Upper lobe of right lung (tissue), 1 donor: ENCODE results near the gene INSC. TPM values are rescaled to one million over a fixed set of nuclear protein-coding genes. Genes with fewer than 3 reads are reported as not detected.
A peak's percentile ranks its signal among the peaks of the same experiment; 100 is the strongest.

Source experiments
- ATAC-seq: fragments of 200-7000 bp; cut with Tn5 transposase; one replicate; pipeline ENCODE4 v1.9.1; 2020; ENCODE audit warnings: mild to moderate bottlenecking, moderate library complexity
- DNase-seq: peaks from one replicate; pipeline ENCODE4 v3.0.0-alpha.2; 2020
- H3K27ac ChIP-seq: fragments of 200-600 bp; one replicate; pipeline ENCODE4 v1.8.0; 2022
- H3K27me3 ChIP-seq: fragments of 200-600 bp; one replicate; pipeline ENCODE4 v1.8.0; 2022; ENCODE audit warnings: mild to moderate bottlenecking
- H3K36me3 ChIP-seq: fragments of 200-600 bp; one replicate; pipeline ENCODE4 v1.8.0; 2022
- H3K4me1 ChIP-seq: fragments of 200-600 bp; one replicate; pipeline ENCODE4 v1.8.0; 2022
- H3K4me3 ChIP-seq: fragments of 200-600 bp; one replicate; pipeline ENCODE4 v1.8.0; 2022; ENCODE audit warnings: mild to moderate bottlenecking
- H3K9me3 ChIP-seq: fragments of 200-600 bp; one replicate; pipeline ENCODE4 v1.8.0; 2022
- CTCF ChIP-seq: fragments of 200-600 bp; IDR thresholded peaks from one replicate; pipeline ENCODE4 v1.8.0; 2022; ENCODE audit warnings: antibody characterized with exemption
- intact Hi-C: fragments of 100-400 bp; cut with DNase I; formaldehyde crosslinking; loops from one replicate; pipeline ENCODE4 v1.11.0; 2022
- total RNA-seq: library from RNA; stranded (reverse); fragmentation: NEBNext Ultra II Directional; extraction: Animal tissue kit (Norgen Biotek cat#: 25700); gene quantifications from one replicate; pipeline ENCODE4 v1.2.1, GENCODE V29; 2021
- donor health status: DM: no; HTN: yes; CAD: no; lungs with severe emphysema.

Gene INSC
- total RNA-seq, 1 donor from 2014 or later: 0.96 TPM

- H3K36me3 ChIP-seq: no peaks in the 10 kb centered on the region
- H3K4me3 ChIP-seq: peak overlapping the region; percentile 22
- peaks cover 50% of the 10 kb centered on the region for H3K27me3 ChIP-seq
- H3K27ac ChIP-seq: no peak overlapping the region
- H3K4me1 ChIP-seq: peaks cover 13% of the 10 kb centered on the region
- H3K9me3 ChIP-seq: no peaks in the 10 kb centered on the region
- ATAC-seq: peak; percentile 91
- TF ChIP-seq CTCF: peak; percentile 74
- intact Hi-C loops: no loop called here
- DNase-seq: peak; percentile 91
Observed at GRCh38 chr11:15074206-15075161, 40.2 kb upstream of the INSC start.

DNA sequence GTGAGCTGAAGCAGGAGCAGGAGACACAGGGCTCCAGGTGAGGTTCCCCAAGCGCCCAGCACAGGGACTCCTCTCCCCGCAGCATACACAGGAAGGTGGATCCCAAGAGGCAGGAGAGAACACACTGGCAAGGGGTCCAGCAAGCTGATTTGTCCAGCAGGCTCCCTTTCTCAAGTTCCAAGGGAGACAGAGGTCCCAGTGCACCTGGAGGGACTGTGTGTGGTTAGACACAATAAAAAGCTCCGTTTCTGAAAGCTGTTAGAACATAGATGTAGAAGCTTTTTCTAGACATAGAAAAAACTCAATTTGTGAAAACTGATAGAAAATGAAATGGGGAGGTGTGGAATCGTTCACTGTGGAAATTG is 39.6 kb upstream of the INSC start:
- no peak for ATAC-seq
- DNase-seq: no peak
- no peak for TF ChIP-seq CTCF
- Histone ChIP-seq H3K9me3 (no peaks in the 10 kb centered on the region), H3K36me3 (no peaks in the 10 kb centered on the region), H3K4me1 (peaks cover 13% of the 10 kb centered on the region), H3K4me3 (no peak overlapping the region), H3K27ac (no peak overlapping the region), H3K27me3 (peaks cover 50% of the 10 kb centered on the region)
- intact Hi-C loops: no loop called here

- H3K27me3 ChIP-seq: no peaks in the 10 kb centered on the region
- H3K4me1 ChIP-seq: no peaks in the 10 kb centered on the region
- DNase-seq (no peak), ATAC-seq (no peak)
- no peak for TF ChIP-seq CTCF
- H3K36me3 ChIP-seq: no peaks in the 10 kb centered on the region
- H3K4me3 ChIP-seq: no peak overlapping the region
- no peaks in the 10 kb centered on the region for H3K9me3 ChIP-seq
- no peak overlapping the region for H3K27ac ChIP-seq
- intact Hi-C loops: no loop called here
Observed at GRCh38 chr11:15091175-15091574, 23.5 kb upstream of the INSC start.

DNA sequence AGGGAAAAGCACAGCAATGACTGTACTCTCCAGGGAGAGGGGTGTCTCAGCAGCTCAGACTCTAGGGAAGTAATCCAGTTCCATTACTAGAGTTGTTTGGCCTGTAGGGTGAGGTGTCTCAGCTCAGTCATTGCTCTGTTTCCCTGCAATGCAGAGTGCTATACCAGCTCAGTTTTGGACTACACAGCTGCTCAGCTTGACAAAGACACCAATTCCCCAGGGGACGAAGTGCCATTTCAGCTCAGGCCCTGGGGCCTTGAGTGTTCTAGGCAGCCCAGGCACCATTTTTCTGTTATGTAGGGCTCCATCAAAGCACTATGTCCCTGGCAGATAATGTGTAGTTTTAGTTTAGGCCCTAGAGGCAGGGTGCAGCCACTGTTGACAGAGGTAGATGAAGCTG is 23.1 kb upstream of the INSC start:
- Histone ChIP-seq H3K27ac (no peak overlapping the region), H3K9me3 (no peaks in the 10 kb centered on the region), H3K36me3 (no peaks in the 10 kb centered on the region), H3K27me3 (no peaks in the 10 kb centered on the region), H3K4me3 (no peak overlapping the region), H3K4me1 (no peaks in the 10 kb centered on the region)
- intact Hi-C loops: no loop called here
- TF ChIP-seq CTCF: no peak
- DNase-seq: no peak
- ATAC-seq: no peak

GRCh38 chr11:15093432-15093831 is 21.3 kb upstream of the INSC start:
- no peaks in the 10 kb centered on the region for H3K9me3 ChIP-seq
- no peaks in the 10 kb centered on the region for H3K4me1 ChIP-seq
- no peak overlapping the region for H3K27ac ChIP-seq
- no peaks in the 10 kb centered on the region for H3K36me3 ChIP-seq
- no peaks in the 10 kb centered on the region for H3K27me3 ChIP-seq
- intact Hi-C loops: no loop called here
- TF ChIP-seq CTCF: no peak
- no peak overlapping the region for H3K4me3 ChIP-seq
- ATAC-seq: no peak
- no peak for DNase-seq
